Stimulated activated CD4-positive, alpha-beta T cell treated with anti-CD3 and anti-CD28 coated beads, Interleukin-1b, Interleukin-23, amount 100 ng/mL, for 4 hours (primary cell): ENCODE data around the gene UFSP2.

Experiments used
- DNase-seq, 2 donors: peaks; one replicate each; pipeline ENCODE4 v3.0.0-alpha.2; 2020; ENCODE audit warnings: low read depth in 2 of 2

UFSP2 gene

DNA sequence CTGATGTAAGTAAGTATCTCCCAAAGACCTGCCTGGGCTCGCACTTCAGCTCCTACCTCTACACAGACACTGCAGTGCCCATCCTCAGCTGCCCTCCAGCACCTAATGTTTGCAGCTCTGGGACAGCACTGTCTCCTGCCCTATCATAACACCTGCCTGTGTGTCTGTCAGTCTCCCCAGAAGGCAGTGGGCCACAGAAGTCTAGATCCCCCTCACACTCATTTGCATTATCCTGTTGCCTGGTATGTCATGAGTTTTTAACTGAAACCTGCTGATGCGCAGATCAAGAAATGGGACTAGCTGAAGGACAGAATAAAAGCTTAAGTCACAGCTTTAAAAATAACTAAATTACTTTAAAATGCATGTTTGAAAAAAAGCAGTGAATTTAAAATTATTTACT lies 73.0 kb downstream of the UFSP2 start:
- DNase-seq = no peak

DNA sequence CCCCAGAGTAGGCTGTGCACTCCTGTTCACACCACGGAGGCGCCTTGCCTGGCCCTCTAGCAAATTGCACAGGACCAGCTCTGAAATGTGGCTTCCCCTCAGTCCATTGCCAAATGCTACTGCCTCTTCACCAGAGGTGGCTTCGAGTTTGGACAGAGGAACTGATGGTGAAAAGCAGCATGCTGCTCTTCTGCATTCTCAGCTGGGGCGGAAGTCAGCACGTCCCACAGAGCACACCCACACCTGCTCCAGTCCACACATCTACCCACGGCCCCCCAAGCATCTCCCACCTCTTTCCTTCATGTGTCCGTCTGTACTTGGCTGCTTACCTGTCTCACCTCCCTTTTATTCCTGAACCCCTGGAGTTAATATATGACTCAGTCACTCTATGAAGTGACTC lies 73.6 kb downstream of the UFSP2 start:
- no peak for DNase-seq

DNA sequence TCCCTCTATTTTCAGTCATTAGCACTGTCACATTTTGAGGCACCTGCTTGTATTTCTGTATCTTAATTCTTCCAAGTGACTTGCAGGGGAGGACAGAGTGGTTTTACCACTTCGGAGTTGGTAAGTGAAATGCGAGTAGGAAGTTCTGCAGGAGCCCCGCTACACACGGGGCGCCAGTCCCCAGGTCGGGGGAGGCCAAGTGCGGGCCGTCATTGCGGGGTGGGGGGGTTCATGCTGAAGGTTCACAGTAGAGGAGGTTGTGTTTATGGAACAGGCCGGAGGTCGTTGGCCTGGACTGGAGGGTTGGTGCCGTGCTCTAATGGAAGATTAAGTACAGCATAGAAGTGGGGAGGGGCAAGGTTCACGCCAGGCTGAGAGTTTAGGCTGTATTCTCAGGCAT lies 74.1 kb downstream of the UFSP2 start:
- no peak for DNase-seq
